HEK293 (cell line): Measurements from ENCODE around the gene LAMB4.

Experiments used
- CTCF ChIA-PET: fragments of 350-600 bp; formaldehyde crosslinking; extraction: SDS; loops from one replicate; lab custom pipeline; 2021; ENCODE audit warnings: antibody characterized with exemption; lab: Yijun Ruan, JAX
- POLR2A ChIA-PET: fragments of 300-600 bp; formaldehyde crosslinking; extraction: SDS; loops from one replicate; lab custom pipeline; 2020; ENCODE audit warnings: antibody characterized with exemption, inconsistent platforms; lab: Yijun Ruan, JAX
- H3K27ac ChIP-seq: fragments of 200-500 bp; sonication (Bioruptor generic); 2 replicates; pipeline ENCODE4 v1.5.1; 2014; ENCODE audit warnings: low read depth, low read length, control low read depth, inconsistent platforms; ENCODE audit errors: extremely low read depth
- H3K36me3 ChIP-seq, 2 experiments: fragments of 200-500 bp in 1 of 2; sonication (Bioruptor generic) in 1 of 2; 1 replicate in 1 of 2; 2 replicates in 1 of 2; pipeline ENCODE4 v1.5.1; 2014 to 2017; ENCODE audit warnings: inconsistent platforms in 2 of 2, low read length in 2 of 2; ENCODE audit not compliant: control insufficient read depth in 2 of 2, insufficient read depth in 1 of 2
- H3K4me1 ChIP-seq: fragments of 200-500 bp; sonication (Bioruptor generic); 2 replicates; pipeline ENCODE4 v1.5.1; 2014; ENCODE audit warnings: mild to moderate bottlenecking, low read length, inconsistent platforms; ENCODE audit not compliant: control insufficient read depth, insufficient read depth
- H3K4me3 ChIP-seq: 2 replicates; pipeline ENCODE4 v1.5.1; 2011; ENCODE audit warnings: low read depth, mild to moderate bottlenecking, control low read depth, low read length, moderate library complexity
- H3K9me3 ChIP-seq: fragments of 200-500 bp; sonication (Bioruptor generic); 2 replicates; pipeline ENCODE4 v1.5.1; 2014; ENCODE audit warnings: low read depth, low read length, inconsistent platforms; ENCODE audit not compliant: control insufficient read depth, insufficient read depth
- BCL11A ChIP-seq: fragments of 450-650 bp; formaldehyde crosslinking; IDR thresholded peaks from 2 replicates; pipeline ENCODE4 v1.5.1; 2016; ENCODE audit warnings: low read depth, missing biosample characterization, missing genetic modification characterization
- SALL2 ChIP-seq: fragments of 450-650 bp; formaldehyde crosslinking; IDR thresholded peaks from 2 replicates; pipeline ENCODE4 v1.5.0; 2017; ENCODE audit warnings: missing biosample characterization, mild to moderate bottlenecking, missing genetic modification characterization, borderline replicate concordance
- SP3 ChIP-seq: fragments of 450-650 bp; formaldehyde crosslinking; IDR thresholded peaks from 2 replicates; pipeline ENCODE4 v1.5.1; 2016; ENCODE audit warnings: missing biosample characterization, missing genetic modification characterization
- ZBTB20 ChIP-seq: fragments of 450-650 bp; formaldehyde crosslinking; IDR thresholded peaks from 2 replicates; pipeline ENCODE4 v1.5.1; 2016; ENCODE audit warnings: missing biosample characterization, missing genetic modification characterization
- ZFHX2 ChIP-seq: fragments of 450-650 bp; formaldehyde crosslinking; conservative IDR thresholded peaks from 2 replicates; pipeline ENCODE4 v1.5.1; 2016; ENCODE audit warnings: missing biosample characterization, missing genetic modification characterization
- ZFP37 ChIP-seq: fragments of 450-650 bp; formaldehyde crosslinking; IDR thresholded peaks from 2 replicates; pipeline ENCODE4 v1.5.1; 2016; ENCODE audit warnings: missing biosample characterization, missing genetic modification characterization
- ZNF114 ChIP-seq: fragments of 450-650 bp; formaldehyde crosslinking; IDR thresholded peaks from 2 replicates; pipeline ENCODE4 v1.5.0; 2017; ENCODE audit warnings: missing biosample characterization, missing genetic modification characterization
- ZNF416 ChIP-seq: fragments of 450-650 bp; formaldehyde crosslinking; IDR thresholded peaks from 2 replicates; pipeline ENCODE4 v1.5.1; 2016; ENCODE audit warnings: missing biosample characterization, missing genetic modification characterization
- ZNF423 ChIP-seq: fragments of 450-650 bp; formaldehyde crosslinking; IDR thresholded peaks from 2 replicates; pipeline ENCODE4 v1.5.1; 2016; ENCODE audit warnings: missing biosample characterization, missing genetic modification characterization
- ZNF48 ChIP-seq: fragments of 450-650 bp; formaldehyde crosslinking; IDR thresholded peaks from 2 replicates; pipeline ENCODE4 v1.5.1; 2016; ENCODE audit warnings: missing biosample characterization, missing genetic modification characterization
- ZNF639 ChIP-seq: fragments of 450-650 bp; formaldehyde crosslinking; IDR thresholded peaks from 2 replicates; pipeline ENCODE4 v1.5.1; 2016; ENCODE audit warnings: missing biosample characterization, missing genetic modification characterization
- ZSCAN16 ChIP-seq: fragments of 450-650 bp; formaldehyde crosslinking; IDR thresholded peaks from 2 replicates; pipeline ENCODE4 v1.5.1; 2016; ENCODE audit warnings: missing biosample characterization, missing genetic modification characterization
- TF ChIP-seq, protein P1 (sequence below): fragments of 450-650 bp; formaldehyde crosslinking; IDR thresholded peaks from 2 replicates; pipeline ENCODE4 v1.5.1; 2016; ENCODE audit warnings: missing biosample characterization, missing genetic modification characterization, low read depth
- TF ChIP-seq, protein P2 (sequence below): fragments of 450-650 bp; formaldehyde crosslinking; IDR thresholded peaks from 2 replicates; pipeline ENCODE4 v1.5.1; 2016; ENCODE audit warnings: missing biosample characterization, missing genetic modification characterization, low read depth
- TF ChIP-seq, protein P3 (sequence below): fragments of 450-650 bp; formaldehyde crosslinking; IDR thresholded peaks from 2 replicates; pipeline ENCODE4 v1.5.1; 2016; ENCODE audit warnings: missing biosample characterization, missing genetic modification characterization, borderline replicate concordance

LAMB4 gene

DNA sequence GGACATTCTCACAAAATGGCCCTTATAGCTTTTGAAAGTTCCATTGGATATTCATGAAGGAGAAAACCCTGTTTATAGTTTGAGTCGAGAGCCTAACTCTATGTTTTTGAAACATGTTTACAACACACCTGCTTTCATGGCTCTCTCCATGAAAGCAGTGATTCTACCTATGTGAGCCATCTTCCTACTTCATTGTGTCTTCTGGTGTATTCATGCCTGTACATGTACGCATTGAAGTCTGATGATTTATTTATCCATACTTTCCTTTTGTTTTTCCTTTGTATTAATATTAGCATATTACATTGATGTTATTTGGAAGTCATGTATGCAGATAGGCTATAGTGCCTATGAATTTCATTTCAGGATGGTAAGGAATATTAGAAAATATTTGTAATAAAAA is 58.0 kb downstream of the LAMB4 start:
- no peak overlapping the region for H3K4me3 ChIP-seq
- ChIA-PET CTCF (no interaction called here), POLR2A (no interaction called here)
- TF ChIP-seq ZFHX2: no peak
- TF ChIP-seq BCL11A (tag by site-specific recombination): no peak
- no peak for TF ChIP-seq ZBTB20 (tag by site-specific recombination)
- TF ChIP-seq ZSCAN16: no peak
- TF ChIP-seq ZNF423 (tag by site-specific recombination): no peak
- no peak for TF ChIP-seq ZNF114 (tag by site-specific recombination)
- no peak for TF ChIP-seq SP3 (tag by site-specific recombination)
- TF ChIP-seq ZNF48 (tag by site-specific recombination): no peak
- no peak for TF ChIP-seq SALL2 (tag by site-specific recombination)
- TF ChIP-seq, protein P1, sequence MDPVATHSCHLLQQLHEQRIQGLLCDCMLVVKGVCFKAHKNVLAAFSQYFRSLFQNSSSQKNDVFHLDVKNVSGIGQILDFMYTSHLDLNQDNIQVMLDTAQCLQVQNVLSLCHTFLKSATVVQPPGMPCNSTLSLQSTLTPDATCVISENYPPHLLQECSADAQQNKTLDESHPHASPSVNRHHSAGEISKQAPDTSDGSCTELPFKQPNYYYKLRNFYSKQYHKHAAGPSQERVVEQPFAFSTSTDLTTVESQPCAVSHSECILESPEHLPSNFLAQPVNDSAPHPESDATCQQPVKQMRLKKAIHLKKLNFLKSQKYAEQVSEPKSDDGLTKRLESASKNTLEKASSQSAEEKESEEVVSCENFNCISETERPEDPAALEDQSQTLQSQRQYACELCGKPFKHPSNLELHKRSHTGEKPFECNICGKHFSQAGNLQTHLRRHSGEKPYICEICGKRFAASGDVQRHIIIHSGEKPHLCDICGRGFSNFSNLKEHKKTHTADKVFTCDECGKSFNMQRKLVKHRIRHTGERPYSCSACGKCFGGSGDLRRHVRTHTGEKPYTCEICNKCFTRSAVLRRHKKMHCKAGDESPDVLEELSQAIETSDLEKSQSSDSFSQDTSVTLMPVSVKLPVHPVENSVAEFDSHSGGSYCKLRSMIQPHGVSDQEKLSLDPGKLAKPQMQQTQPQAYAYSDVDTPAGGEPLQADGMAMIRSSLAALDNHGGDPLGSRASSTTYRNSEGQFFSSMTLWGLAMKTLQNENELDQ (tag by site-specific recombination): no peak
- TF ChIP-seq, protein P2, sequence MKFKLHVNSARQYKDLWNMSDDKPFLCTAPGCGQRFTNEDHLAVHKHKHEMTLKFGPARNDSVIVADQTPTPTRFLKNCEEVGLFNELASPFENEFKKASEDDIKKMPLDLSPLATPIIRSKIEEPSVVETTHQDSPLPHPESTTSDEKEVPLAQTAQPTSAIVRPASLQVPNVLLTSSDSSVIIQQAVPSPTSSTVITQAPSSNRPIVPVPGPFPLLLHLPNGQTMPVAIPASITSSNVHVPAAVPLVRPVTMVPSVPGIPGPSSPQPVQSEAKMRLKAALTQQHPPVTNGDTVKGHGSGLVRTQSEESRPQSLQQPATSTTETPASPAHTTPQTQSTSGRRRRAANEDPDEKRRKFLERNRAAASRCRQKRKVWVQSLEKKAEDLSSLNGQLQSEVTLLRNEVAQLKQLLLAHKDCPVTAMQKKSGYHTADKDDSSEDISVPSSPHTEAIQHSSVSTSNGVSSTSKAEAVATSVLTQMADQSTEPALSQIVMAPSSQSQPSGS (tag by site-specific recombination): no peak
- H3K4me1 ChIP-seq: no peaks in the 10 kb centered on the region
- no peaks in the 10 kb centered on the region for H3K9me3 ChIP-seq
- H3K36me3 ChIP-seq: no peaks in the 10 kb centered on the region
- no peak overlapping the region for H3K27ac ChIP-seq

DNA sequence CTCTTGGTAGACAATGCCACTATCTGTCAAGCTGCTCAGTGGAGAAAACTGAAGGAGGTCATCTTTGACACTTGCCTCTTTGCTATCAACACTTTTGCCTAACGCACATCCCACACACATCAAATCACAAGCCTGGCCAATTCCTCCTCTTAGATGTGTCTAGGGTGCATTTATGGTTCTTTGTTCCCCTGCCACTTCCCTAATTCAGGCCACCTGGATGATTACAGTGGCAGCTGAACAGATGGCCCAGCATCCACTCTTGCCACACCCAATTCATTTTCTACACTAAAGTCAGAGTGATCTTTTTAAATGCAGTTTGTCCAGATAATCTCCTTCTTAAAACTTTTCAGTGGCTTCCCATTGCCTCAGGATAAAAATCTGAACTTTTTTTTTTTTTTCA is 58.6 kb downstream of the LAMB4 start:
- POLR2A ChIA-PET: no interaction called here
- Histone ChIP-seq H3K4me1 (no peaks in the 10 kb centered on the region), H3K9me3 (no peaks in the 10 kb centered on the region)
- TF ChIP-seq, protein P3, sequence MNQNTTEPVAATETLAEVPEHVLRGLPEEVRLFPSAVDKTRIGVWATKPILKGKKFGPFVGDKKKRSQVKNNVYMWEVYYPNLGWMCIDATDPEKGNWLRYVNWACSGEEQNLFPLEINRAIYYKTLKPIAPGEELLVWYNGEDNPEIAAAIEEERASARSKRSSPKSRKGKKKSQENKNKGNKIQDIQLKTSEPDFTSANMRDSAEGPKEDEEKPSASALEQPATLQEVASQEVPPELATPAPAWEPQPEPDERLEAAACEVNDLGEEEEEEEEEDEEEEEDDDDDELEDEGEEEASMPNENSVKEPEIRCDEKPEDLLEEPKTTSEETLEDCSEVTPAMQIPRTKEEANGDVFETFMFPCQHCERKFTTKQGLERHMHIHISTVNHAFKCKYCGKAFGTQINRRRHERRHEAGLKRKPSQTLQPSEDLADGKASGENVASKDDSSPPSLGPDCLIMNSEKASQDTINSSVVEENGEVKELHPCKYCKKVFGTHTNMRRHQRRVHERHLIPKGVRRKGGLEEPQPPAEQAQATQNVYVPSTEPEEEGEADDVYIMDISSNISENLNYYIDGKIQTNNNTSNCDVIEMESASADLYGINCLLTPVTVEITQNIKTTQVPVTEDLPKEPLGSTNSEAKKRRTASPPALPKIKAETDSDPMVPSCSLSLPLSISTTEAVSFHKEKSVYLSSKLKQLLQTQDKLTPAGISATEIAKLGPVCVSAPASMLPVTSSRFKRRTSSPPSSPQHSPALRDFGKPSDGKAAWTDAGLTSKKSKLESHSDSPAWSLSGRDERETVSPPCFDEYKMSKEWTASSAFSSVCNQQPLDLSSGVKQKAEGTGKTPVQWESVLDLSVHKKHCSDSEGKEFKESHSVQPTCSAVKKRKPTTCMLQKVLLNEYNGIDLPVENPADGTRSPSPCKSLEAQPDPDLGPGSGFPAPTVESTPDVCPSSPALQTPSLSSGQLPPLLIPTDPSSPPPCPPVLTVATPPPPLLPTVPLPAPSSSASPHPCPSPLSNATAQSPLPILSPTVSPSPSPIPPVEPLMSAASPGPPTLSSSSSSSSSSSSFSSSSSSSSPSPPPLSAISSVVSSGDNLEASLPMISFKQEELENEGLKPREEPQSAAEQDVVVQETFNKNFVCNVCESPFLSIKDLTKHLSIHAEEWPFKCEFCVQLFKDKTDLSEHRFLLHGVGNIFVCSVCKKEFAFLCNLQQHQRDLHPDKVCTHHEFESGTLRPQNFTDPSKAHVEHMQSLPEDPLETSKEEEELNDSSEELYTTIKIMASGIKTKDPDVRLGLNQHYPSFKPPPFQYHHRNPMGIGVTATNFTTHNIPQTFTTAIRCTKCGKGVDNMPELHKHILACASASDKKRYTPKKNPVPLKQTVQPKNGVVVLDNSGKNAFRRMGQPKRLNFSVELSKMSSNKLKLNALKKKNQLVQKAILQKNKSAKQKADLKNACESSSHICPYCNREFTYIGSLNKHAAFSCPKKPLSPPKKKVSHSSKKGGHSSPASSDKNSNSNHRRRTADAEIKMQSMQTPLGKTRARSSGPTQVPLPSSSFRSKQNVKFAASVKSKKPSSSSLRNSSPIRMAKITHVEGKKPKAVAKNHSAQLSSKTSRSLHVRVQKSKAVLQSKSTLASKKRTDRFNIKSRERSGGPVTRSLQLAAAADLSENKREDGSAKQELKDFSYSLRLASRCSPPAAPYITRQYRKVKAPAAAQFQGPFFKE: no peak
- TF ChIP-seq ZNF416 (tag by site-specific recombination) (no peak), ZFP37 (no peak), ZNF639 (tag by site-specific recombination) (no peak)
- TF ChIP-seq, all 188 proteins: peak for 0
- H3K4me3 ChIP-seq: no peak overlapping the region
- CTCF ChIA-PET: no interaction called here
- H3K27ac ChIP-seq: no peak overlapping the region
- no peaks in the 10 kb centered on the region for H3K36me3 ChIP-seq
